LNCaP clone FGC (cell line): ENCODE results near the gene DLEC1.

Experiments used
- DNase-seq: peaks from one replicate; pipeline ENCODE4 v3.0.0-alpha.2; 2011; ENCODE audit warnings: low read depth
- H3K4me3 ChIP-seq: 2 replicates; pipeline ENCODE4 v1.5.1; 2011; ENCODE audit warnings: mild to moderate bottlenecking, low read depth, low read length, control low read depth
- CTCF ChIP-seq: IDR thresholded peaks from 2 replicates; pipeline ENCODE4 v1.5.1; 2012; ENCODE audit warnings: mild to moderate bottlenecking; ENCODE audit not compliant: control insufficient read depth, insufficient read depth; ENCODE audit errors: extremely low read depth

Gene DLEC1

GRCh38 chr3:38148311-38148882, 109.4 kb downstream of the DLEC1 start:
- DNase-seq = no peak
- no peak for TF ChIP-seq CTCF
- H3K4me3 ChIP-seq = no peak overlapping the region

GRCh38 chr3:38149708-38150107, 110.7 kb downstream of the DLEC1 start:
- no peak overlapping the region for H3K4me3 ChIP-seq
- TF ChIP-seq CTCF = no peak
- no peak for DNase-seq

GRCh38 chr3:38150780-38151528, 111.9 kb downstream of the DLEC1 start:
- peak; percentile 23 for TF ChIP-seq CTCF
- H3K4me3 ChIP-seq = no peak overlapping the region
- DNase-seq = no peak

- no peak for TF ChIP-seq CTCF
- H3K4me3 ChIP-seq = no peak overlapping the region
- no peak for DNase-seq
These were observed 112.8 kb downstream of the DLEC1 start for GRCh38 chr3:38151667-38152265.

GRCh38 chr3:38152609-38153008, 113.6 kb downstream of the DLEC1 start:
- H3K4me3 ChIP-seq = no peak overlapping the region
- DNase-seq = no peak

GRCh38 chr3:38153221-38153620, 114.2 kb downstream of the DLEC1 start:
- DNase-seq = no peak
- no peak overlapping the region for H3K4me3 ChIP-seq
- TF ChIP-seq CTCF = no peak

More at GRCh38 chr3:38152609-38153008, 113.6 kb downstream of the DLEC1 start:
- no peak for TF ChIP-seq CTCF

- no peak overlapping the region for H3K4me3 ChIP-seq
- TF ChIP-seq CTCF = no peak
- no peak for DNase-seq
These were observed 115.1 kb downstream of the DLEC1 start for GRCh38 chr3:38154033-38154494.
